ENCODE results near the gene PARP3. TPM values are rescaled to one million over a fixed set of nuclear protein-coding genes. Genes with fewer than 3 reads are reported as not detected.
A peak's percentile ranks its signal among the peaks of the same experiment; 100 is the strongest.
"Not testable (repeated sequence)": the region's sequence is repeated elsewhere in the genome, so short reads cannot be mapped to it uniquely, and the experiment has no call there.

The PARP3 gene
- 15.5 TPM for polyA plus RNA-seq

DNA sequence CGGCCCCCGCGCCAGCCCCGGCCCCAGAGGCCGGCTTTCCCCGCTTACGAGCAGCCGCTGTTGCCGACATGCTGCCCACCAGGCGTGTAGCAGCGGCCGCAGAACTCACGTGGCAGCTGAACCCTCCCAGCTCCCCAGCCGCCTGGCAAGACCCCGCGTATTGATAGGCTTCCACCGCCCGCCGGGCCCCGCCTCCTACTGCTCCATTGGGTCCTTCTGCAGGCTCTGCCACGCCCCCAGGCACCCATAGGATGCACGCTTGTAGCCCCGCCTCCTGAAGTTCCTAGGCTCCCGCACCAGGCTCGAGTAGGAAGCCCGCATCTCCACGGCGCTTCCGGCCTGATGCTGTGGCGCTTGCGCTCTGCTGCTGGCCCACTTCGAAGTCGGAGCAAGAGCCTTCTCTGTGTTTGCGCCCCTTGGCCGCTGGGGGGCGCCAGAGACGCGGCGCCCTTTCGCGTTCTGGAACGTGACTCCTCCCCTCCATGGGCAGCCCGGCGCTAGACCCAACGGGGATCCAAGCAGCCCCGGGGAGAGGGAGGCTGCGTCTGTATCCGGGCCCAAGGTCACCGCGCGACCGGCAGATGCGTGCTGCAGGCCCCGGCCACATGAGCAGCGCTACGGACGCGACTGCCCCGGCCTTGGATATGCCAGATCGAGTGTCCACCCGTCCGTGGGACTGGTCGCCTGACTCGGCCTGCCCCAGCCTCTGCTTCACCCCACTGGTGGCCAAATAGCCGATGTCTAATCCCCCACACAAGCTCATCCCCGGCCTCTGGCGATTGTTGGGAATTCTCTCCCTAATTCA lies at the start of gene PARP3, which contains the start of gene RRP9:
Gene PARP3 (plus strand): TSS at position 566 of the 805 bp plus-strand sequence. CDS start 993 bp downstream, outside the sequence.
Gene RRP9 (minus strand): TSS at position 107 of the 805 bp plus-strand sequence. CDS start 37 bp downstream, at position 70.
- Mint-ChIP-seq H3K27ac (peak within 1 kb of the TSS; percentile 67 to 92 (median 92)), H3K9me3 (no peaks in the 10 kb centered on the region), H3K27me3 (no peaks in the 10 kb centered on the region), H3K36me3 (no peaks in the 10 kb centered on the region), H3K4me3 (peak within 1 kb of the TSS; percentile 92 to 97 (median 96)), H3K4me1 (peaks cover 15 to 20% (median 18%) of the 10 kb centered on the region in 3 donors)

DNA sequence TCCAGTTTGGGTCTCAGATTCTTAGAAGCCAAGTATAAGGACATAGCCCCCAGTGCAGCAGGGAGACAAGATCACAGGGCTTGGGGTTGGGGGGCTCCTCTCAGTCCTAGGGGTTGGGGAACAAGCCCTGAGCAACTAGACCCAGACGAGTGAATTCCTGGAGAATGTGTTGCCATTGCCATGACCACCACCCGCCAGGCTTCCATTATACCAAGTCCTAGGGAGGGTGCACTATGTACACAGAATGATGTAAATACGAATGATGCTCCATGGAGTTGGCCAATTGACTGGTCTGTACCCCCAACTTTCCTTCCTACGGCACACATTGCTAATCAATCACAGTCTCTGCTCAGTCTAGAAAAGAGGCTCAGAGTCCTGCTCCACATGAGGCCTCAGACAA lies 47.8 kb upstream of the PARP3 start:
- Mint-ChIP-seq H3K36me3 (peaks cover 2% of the 10 kb centered on the region), H3K4me1 (no peaks in the 10 kb centered on the region), H3K4me3 (no peak overlapping the region), H3K27ac (no peak overlapping the region), H3K9me3 (no peaks in the 10 kb centered on the region), H3K27me3 (peaks cover 18% of the 10 kb centered on the region)

DNA sequence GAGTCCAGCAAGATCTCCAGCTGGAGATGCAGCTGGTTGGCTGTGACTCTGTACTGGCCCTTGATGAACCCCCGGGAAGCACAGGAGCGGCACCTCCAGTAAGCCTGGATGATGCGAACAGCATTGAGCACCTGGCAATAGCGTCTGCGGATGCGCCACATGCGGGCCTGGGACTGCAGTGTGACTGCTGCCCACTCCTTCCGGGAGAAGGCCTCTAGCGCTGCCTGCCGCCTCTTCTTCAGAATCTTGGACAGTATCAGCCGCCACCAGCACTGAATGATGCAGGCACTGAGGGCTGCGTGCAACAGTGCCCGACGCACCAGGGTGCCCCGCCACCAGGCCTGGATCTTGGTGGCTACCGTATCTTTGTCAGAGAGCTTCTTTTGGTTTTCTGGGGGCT lies 47.2 kb upstream of the PARP3 start:
- H3K4me3 Mint-ChIP-seq, result no peak overlapping the region
- no peaks in the 10 kb centered on the region for H3K4me1 Mint-ChIP-seq
- H3K27me3 Mint-ChIP-seq, result peaks cover 18% of the 10 kb centered on the region
- H3K36me3 Mint-ChIP-seq, result peaks cover 2% of the 10 kb centered on the region
- no peaks in the 10 kb centered on the region for H3K9me3 Mint-ChIP-seq
- H3K27ac Mint-ChIP-seq, result no peak overlapping the region

DNA sequence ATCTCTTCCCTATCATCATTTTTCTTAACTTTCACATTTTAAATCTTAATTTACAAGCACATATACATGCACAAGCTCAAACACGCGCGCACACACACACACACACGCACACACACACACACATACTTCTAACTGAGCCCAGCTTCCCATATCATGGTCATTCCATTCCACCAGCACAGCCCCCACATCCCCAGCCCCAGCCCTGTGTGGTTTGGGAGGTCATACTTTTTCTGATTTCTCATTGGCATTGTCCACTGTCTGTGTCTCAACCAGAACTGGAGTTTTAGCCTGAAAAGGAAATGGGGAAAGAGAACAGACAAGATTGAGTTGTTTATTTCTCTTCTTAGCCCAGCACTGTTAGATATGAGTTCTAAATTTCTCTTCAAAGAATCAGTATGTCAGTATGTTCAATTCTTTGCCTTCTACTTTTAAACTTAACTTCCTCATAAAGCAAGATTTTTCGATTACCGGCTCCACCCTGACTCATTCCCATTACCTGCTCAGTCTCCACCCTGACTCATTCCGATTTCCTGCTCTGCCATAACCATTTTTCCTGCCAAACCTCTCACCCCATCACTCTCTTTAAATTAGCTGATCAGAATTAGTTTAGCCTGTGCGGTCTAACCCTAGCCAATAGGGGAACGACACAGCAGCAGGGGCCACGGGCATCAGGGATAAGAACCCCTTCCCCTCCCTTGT lies 45.4 kb upstream of the PARP3 start:
- Mint-ChIP-seq H3K4me3 (no peak overlapping the region), H3K27ac (no peak overlapping the region), H3K27me3 (peaks cover 20% of the 10 kb centered on the region), H3K4me1 (no peaks in the 10 kb centered on the region), H3K36me3 (no peaks in the 10 kb centered on the region), H3K9me3 (no peaks in the 10 kb centered on the region)

DNA sequence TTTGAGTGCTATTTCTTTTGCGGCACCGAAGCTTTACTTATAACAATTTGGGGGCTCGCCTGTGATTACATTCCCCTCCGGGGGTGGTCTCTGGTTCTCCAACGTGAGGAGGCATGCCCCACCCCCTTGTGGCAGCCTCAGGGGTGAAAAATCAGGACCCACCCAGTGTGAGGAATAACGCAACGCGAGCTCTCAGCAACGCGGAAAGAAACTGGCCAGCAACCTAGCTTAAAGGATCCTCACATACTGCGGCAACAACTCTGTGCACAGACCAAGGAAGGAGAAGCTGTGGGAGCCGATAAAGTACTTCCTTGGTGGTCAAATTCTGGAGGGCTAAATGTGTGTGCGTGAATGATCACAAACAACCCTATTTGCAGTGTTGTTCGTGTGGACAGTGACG lies 44.8 kb upstream of the PARP3 start:
- Mint-ChIP-seq H3K27ac (no peak overlapping the region), H3K36me3 (no peaks in the 10 kb centered on the region), H3K27me3 (peaks cover 18% of the 10 kb centered on the region), H3K4me1 (no peaks in the 10 kb centered on the region), H3K4me3 (no peak overlapping the region), H3K9me3 (no peaks in the 10 kb centered on the region)

DNA sequence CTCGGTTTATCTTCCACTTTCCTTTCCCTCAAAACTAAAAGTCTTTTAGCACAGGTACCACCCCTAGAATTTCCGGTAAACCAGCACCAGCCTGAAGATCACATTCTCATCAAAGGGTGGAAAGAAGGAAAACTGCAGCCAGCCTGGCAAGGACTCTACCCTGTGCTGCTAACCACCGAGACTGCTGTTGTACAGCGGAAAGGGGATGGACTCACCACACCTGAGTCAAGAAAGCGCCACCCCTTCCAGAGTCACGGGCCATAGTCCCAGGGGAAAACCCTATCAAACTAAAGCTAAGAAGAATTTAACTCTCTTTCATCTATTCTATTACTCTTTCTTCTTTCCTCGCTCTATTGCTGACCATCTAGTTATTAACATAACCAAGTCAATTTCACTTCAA lies 42.1 kb upstream of the PARP3 start:
- Mint-ChIP-seq H3K27me3 (peaks cover 19% of the 10 kb centered on the region), H3K27ac (peak overlapping the region in 1 of 3 donors; percentile 76)
- not testable (repeated sequence) for H3K9me3 Mint-ChIP-seq, H3K4me1 Mint-ChIP-seq, H3K36me3 Mint-ChIP-seq, H3K4me3 Mint-ChIP-seq

DNA sequence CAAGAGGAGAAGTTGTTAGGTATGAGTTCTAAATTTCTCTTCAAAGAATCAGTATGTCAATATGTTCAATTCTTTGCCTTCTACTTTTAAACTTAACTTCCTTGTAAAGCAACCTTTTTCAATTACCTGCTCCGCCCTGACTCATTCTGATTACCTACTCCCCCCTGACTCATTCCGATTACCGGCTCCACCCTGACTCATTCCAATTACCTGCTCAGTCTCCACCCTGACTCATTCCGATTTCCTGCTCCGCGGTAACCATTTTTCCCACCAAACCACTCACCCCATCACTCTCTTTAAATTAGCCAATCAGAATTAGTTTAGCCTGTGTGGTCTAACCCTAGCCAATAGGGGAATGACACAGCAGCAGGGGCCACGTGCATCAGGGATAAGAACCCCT lies 39.8 kb upstream of the PARP3 start:
- not testable (repeated sequence) for H3K36me3 Mint-ChIP-seq, H3K4me3 Mint-ChIP-seq, H3K4me1 Mint-ChIP-seq
- peaks cover 3 to 11% (median 6%) of the 10 kb centered on the region in 3 donors for H3K9me3 Mint-ChIP-seq
- H3K27me3 Mint-ChIP-seq, result peaks cover 15% of the 10 kb centered on the region
- H3K27ac Mint-ChIP-seq, result peak overlapping the region in 1 of 3 donors; percentile 59

DNA sequence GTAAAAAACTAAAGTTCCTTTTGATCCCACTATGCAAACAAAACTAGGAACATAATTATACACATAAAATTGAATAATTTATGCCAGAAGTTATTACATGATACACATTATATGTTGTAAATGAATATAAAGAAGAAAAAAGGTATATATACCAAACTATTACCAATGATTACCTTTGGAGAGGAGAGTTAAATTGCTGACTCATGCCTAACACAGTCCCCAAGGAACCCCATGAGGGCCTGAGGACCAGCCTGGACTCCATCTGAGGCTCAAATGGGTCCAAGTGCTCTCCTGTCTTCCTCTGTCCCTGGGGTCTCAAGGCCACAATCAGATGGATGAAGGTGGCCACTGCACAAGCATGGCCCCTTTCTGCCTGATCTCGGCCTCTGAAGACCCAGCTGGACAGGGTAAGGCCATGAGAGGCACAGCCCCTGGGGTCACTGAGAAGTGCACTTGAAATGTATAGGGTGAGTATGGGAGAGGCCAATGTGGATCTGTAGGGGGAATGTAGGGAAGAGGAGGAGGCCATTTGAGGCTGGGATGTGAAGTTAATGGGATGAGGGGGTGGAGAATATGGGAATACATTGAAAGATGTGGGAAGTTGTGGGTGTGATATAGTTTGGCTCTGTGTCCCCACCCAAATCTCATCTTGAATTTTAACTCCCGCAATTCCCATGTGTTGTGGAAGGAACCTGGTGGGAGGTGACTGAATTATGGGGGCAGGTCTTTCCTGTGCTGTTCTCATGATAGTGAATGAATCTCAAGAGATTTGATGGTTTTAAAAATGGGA lies 37.9 kb upstream of the PARP3 start:
- Mint-ChIP-seq H3K4me1 (peaks cover 0 to 1% (median 0%) of the 10 kb centered on the region in 3 donors), H3K36me3 (no peaks in the 10 kb centered on the region), H3K4me3 (peak overlapping the region in 1 of 4 donors; percentile 39), H3K9me3 (peaks cover 3 to 20% (median 13%) of the 10 kb centered on the region in 3 donors), H3K27ac (no peak overlapping the region), H3K27me3 (peaks cover 13% of the 10 kb centered on the region)

DNA sequence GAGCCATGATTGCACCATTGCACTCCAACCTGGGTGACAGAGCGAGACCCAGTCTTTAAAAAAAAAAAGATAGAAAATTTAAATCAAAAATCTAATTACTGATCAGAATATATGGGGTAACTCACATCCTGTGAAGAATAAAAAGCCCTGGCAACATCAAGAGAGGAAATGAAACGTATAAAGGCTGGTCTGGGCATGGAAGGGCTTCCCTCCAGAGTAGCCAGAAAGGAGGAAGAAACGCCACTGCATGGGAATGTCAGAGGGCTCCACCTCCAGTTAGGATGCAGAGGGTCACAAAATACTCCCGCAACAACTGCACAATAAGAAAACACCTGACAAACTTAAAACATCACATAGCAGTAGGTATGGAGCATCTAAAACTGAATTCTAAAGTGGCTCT lies 34.1 kb upstream of the PARP3 start:
- Mint-ChIP-seq H3K9me3 (peaks cover 3 to 21% (median 14%) of the 10 kb centered on the region in 3 donors), H3K4me1 (peaks cover 0 to 2% (median 0%) of the 10 kb centered on the region in 3 donors), H3K27ac (no peak overlapping the region), H3K4me3 (no peak overlapping the region), H3K36me3 (peaks cover 3% of the 10 kb centered on the region), H3K27me3 (peaks cover 5% of the 10 kb centered on the region)

DNA sequence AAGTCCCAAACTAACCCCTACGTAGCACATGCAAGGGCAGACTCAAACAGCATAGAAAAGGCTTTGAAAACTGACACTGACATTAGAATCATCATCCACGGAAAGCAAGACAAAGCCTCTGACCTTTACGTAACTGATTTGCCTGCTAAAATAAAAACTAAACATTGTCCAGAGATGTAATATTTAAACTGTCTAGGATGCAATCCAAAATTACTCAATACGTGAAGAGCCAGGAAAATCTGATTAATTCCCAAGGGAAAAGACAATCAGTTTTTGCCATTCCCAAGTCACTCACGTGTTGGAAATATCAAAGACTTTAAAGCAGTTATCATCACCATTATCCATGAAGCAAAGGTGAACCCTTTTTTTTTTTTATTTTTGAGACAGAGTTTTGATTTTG lies 25.7 kb upstream of the PARP3 start:
- Mint-ChIP-seq H3K4me1 (no peaks in the 10 kb centered on the region), H3K36me3 (no peaks in the 10 kb centered on the region), H3K4me3 (no peak overlapping the region), H3K27me3 (peaks cover 14% of the 10 kb centered on the region), H3K9me3 (no peaks in the 10 kb centered on the region), H3K27ac (no peak overlapping the region)

DNA sequence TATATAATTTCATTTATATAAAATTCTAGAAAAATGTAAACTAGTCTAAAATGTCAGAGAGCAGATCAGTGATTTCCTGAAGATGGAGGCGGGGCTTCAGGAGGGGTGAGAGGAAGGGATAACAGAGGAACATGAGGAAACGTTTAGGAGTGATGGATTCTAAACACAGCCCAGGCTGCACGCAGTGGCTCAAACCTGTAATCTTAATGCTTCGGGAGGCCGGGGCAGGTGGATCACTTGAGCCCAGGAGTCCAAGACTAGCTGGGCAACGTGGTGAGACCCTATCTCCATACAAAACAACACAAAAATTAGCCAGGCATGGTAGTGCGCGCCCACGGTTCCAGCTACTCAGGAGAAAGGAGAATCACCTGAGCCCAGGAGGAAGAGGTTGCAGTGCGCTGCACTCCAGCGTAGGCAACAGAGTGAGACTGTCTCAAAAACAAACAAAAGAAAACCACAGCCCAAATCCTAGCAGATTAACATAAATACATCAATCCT lies 21.0 kb upstream of the PARP3 start:
- Mint-ChIP-seq H3K4me3 (no peak overlapping the region), H3K9me3 (no peaks in the 10 kb centered on the region), H3K4me1 (peaks cover 0 to 1% (median 0%) of the 10 kb centered on the region in 3 donors), H3K36me3 (no peaks in the 10 kb centered on the region), H3K27ac (no peak overlapping the region), H3K27me3 (peaks cover 10% of the 10 kb centered on the region)

DNA sequence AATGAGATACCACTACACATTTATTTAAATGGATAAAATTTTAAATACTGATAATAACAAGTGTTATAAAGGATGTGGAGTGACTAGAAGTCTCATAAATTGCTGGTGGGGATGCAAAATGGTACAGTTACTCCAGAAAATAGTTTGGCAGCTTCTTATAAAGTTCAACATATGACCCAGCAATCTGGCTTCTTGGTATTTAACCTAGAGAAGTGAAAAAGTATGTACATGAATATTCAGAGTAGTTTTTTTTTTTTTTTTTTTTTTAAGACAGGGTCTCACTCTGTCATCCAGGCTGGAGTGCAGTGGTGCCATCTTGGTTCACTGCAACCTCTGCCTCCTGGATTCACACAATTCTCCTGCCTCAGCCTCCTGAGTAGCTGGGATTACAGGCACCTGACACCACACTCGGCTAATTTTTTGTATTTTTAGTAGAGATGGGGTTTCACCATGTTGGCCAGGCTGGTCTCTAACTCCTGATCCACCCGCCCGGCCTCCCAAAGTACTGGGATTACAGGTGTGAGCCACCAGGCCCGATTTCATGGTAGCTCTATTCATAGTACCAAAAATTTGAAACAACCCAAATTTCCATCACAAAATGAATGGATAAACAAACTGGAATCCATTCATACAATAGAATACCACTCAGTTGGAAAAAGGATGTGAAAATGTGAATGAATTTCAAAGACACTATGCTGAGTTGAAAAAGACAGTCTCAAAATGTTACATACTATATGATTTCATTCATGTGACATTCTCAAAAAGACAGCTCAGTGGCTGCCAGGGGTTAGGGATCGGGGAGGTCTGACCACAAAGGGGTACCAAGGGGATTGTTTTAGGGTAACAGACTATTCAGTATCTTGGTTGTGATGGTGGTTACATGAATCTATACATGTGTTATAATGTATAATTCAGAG lies 14.8 kb upstream of the PARP3 start:
- Mint-ChIP-seq H3K4me1 (peaks cover 0 to 1% (median 0%) of the 10 kb centered on the region in 3 donors), H3K27me3 (no peaks in the 10 kb centered on the region), H3K36me3 (peaks cover 3% of the 10 kb centered on the region), H3K4me3 (no peak overlapping the region), H3K9me3 (peaks cover 0 to 2% (median 0%) of the 10 kb centered on the region in 3 donors), H3K27ac (no peak overlapping the region)

DNA sequence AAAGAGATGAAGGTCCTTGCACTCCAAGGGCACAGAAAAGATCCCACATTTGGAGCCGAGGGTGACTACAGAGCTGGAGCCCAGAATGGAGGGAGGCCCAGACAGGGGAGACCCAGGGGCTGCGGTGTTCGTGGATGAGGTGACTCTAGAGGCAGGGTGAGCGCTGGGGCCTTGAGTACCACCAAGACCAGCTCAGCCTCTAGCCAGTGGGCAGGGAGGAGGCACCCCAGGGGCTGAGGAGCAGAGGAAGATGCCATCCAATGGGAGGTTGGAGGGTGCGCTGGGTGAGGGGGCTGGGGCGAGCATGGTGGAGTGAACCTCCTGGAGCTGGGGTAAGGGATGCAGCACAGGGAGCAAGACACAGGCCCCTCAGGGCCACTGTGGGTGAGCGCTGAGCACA lies 13.7 kb upstream of the PARP3 start:
- H3K4me1 Mint-ChIP-seq, result no peaks in the 10 kb centered on the region
- no peaks in the 10 kb centered on the region for H3K27me3 Mint-ChIP-seq
- H3K9me3 Mint-ChIP-seq, result peaks cover 0 to 2% (median 0%) of the 10 kb centered on the region in 3 donors
- no peak overlapping the region for H3K4me3 Mint-ChIP-seq
- H3K27ac Mint-ChIP-seq, result no peak overlapping the region
- H3K36me3 Mint-ChIP-seq, result peaks cover 3% of the 10 kb centered on the region

DNA sequence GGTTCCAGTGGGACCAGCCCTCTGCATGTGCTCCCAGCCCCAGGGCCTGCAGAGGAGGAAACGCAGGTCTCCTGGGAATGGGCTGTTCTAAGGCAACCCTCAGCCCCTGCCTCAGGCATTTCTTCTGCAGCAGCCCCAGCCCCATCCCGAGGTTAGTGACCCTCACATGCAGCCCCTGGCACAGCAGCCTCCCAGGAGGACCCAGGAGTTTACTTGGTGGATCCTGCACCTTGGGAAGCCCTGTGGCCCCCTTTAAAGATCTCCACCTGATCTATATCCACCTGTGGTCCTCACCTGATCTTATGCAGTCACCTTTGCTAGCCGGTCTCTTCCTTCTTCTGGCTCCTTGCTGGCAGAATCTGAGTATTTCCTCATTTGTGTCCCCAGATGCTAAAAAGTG lies 13.2 kb upstream of the PARP3 start:
- H3K4me1 Mint-ChIP-seq, H3K27me3 Mint-ChIP-seq, H3K4me3 Mint-ChIP-seq, H3K36me3 Mint-ChIP-seq, H3K9me3 Mint-ChIP-seq, H3K27ac Mint-ChIP-seq: not testable (repeated sequence)

Data from IgD-negative memory B cell (primary cell).